MM.1S (cell line): Measurements from ENCODE around the gene NPY4R2.
"Not testable (repeated sequence)": the region's sequence is repeated elsewhere in the genome, so short reads cannot be mapped to it uniquely, and the experiment has no call there.

Source experiments
- EZH2 ChIP-seq: fragments of 300-600 bp; sonication (generic); optimal IDR thresholded peaks from 2 replicates; pipeline ENCODE3; 2017; ENCODE audit warnings: low read depth, mild to moderate bottlenecking, antibody characterized with exemption, low read length, mixed read lengths
- TF ChIP-seq, protein P1 (sequence below): fragments of 300-600 bp; sonication (generic); IDR thresholded peaks from 2 replicates; pipeline ENCODE4 v1.5.1; 2016; ENCODE audit warnings: antibody characterized with exemption, low read length, mixed read lengths

DNA sequence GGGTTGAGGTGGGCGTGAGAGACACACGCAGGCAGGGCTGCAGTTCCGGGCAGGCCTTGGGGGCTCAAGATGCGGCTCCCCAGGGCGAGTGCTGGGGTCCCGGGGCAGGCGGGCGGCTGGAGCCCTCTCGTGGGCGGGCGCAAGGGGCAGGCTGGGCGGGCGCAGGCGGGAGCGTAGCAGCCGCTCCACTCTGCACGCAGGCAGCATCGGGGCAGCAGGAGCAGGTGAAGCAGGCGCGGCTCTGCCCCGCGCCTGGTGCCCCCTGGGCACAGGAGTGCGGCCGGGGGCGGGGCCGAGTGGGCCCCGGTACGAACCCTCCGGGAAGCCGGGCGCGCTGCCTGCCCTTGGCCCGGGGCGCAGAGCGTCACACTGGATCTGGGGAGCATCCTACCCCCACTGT, at the start of gene NPY4R2:
- not testable (repeated sequence) for TF ChIP-seq EZH2
- TF ChIP-seq, protein P1, sequence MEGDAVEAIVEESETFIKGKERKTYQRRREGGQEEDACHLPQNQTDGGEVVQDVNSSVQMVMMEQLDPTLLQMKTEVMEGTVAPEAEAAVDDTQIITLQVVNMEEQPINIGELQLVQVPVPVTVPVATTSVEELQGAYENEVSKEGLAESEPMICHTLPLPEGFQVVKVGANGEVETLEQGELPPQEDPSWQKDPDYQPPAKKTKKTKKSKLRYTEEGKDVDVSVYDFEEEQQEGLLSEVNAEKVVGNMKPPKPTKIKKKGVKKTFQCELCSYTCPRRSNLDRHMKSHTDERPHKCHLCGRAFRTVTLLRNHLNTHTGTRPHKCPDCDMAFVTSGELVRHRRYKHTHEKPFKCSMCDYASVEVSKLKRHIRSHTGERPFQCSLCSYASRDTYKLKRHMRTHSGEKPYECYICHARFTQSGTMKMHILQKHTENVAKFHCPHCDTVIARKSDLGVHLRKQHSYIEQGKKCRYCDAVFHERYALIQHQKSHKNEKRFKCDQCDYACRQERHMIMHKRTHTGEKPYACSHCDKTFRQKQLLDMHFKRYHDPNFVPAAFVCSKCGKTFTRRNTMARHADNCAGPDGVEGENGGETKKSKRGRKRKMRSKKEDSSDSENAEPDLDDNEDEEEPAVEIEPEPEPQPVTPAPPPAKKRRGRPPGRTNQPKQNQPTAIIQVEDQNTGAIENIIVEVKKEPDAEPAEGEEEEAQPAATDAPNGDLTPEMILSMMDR: not testable (repeated sequence)
